ENCODE results near the gene HOXB7. TPM values are rescaled to one million over a fixed set of nuclear protein-coding genes. Genes with fewer than 3 reads are reported as not detected.

HOXB7 gene
- polyA plus RNA-seq, 3 donors = not detected

DNA sequence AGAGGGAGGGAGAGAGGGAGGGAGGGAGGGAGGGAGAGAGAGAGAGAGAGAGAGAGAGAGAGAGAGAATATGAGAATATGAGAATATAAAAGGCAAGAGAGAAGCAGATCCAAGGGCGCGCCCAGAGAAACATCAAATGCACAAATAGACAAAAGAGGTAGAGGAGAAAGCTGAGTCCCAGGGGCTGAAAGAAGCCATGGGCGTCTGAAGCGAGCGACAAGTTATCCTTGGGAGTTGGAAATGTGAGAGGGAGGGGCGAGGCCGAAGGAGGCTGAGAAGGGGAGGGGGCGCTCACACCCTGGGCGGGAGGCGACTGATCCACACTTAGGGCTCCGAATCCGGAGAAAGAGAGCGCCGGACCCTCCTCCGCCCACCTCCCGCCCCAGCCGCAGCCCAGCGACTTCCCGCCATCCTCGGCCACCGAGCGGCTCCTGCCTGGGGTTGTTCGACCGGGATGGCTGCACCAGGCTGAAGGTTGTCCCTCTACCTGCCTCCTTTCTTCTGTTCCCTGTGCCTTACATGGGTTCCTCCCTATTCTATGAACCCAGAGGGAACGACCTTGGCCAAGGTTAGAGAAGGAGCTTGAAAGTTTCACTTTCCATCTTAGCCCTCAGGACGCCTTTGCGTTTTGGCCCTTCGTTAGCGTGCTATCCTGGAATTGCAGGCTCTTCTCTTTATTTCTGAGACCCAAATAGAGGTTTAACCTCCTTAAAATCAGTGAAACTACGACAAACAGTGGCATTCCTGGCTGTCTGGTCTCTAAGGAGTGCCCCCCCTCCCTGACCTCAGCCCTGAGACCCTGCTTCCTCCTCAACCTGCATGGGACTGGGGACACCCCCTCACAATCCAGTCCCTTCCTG, 36.5 kb upstream of the HOXB7 start:
- TF ChIP-seq, protein P1, sequence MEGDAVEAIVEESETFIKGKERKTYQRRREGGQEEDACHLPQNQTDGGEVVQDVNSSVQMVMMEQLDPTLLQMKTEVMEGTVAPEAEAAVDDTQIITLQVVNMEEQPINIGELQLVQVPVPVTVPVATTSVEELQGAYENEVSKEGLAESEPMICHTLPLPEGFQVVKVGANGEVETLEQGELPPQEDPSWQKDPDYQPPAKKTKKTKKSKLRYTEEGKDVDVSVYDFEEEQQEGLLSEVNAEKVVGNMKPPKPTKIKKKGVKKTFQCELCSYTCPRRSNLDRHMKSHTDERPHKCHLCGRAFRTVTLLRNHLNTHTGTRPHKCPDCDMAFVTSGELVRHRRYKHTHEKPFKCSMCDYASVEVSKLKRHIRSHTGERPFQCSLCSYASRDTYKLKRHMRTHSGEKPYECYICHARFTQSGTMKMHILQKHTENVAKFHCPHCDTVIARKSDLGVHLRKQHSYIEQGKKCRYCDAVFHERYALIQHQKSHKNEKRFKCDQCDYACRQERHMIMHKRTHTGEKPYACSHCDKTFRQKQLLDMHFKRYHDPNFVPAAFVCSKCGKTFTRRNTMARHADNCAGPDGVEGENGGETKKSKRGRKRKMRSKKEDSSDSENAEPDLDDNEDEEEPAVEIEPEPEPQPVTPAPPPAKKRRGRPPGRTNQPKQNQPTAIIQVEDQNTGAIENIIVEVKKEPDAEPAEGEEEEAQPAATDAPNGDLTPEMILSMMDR (IDR thresholded peaks at IDR 0.05) = no peak
- Histone ChIP-seq H3K4me2 (replicated peaks; ENCODE audit: extremely low read depth, low read length, poor library complexity, severe bottlenecking) (peak overlapping the region; percentile 85), H3K4me1 (ENCODE audit: control insufficient read depth in 1 of 2, insufficient read depth in 2 of 2, low read length in 2 of 2) (peaks cover 7 to 18% of the 10 kb centered on the region in 2 donors), H4K20me1 (ENCODE audit: insufficient read depth, low read length) (no peaks in the 10 kb centered on the region), H3K9ac (ENCODE audit: insufficient read depth, low read length, poor library complexity, severe bottlenecking) (peak overlapping the region; percentile 33), H3K36me3 (replicated peaks in 1 of 2; ENCODE audit: control insufficient read depth in 1 of 2, insufficient read depth in 2 of 2, low read length in 2 of 2) (no peaks in the 10 kb centered on the region), H3K27ac (ENCODE audit: low read depth in 1 of 2, low read length in 2 of 2) (no peak overlapping the region), H2AFZ (ENCODE audit: insufficient read depth, low read depth, low read length, poor library complexity, severe bottlenecking) (peak overlapping the region; percentile 70), H3K79me2 (ENCODE audit: insufficient read depth, low read length) (no peaks in the 10 kb centered on the region), H3K9me3 (replicated peaks in 1 of 2; ENCODE audit: control insufficient read depth in 1 of 2, insufficient read depth in 1 of 2, low read length in 2 of 2) (peaks cover 0 to 20% of the 10 kb centered on the region in 2 donors), H3K4me3 (replicated peaks in 1 of 3; ENCODE audit: low read depth in 2 of 3, low read length in 3 of 3) (peak overlapping the region; percentile 17 to 72 (median 55)), H3K27me3 (ENCODE audit: control insufficient read depth in 2 of 2, insufficient read depth in 2 of 2, low read length in 2 of 2) (peaks cover 61 to 77% of the 10 kb centered on the region in 2 donors)
- peaks cover 14% of the 10 kb centered on the region for H3K4me1 Mint-ChIP-seq
- DNase-seq = no peak
- peak overlapping the region; percentile 75 to 93 for H3K4me3 Mint-ChIP-seq
- peaks cover 0 to 2% of the 10 kb centered on the region in 2 donors for H3K36me3 Mint-ChIP-seq
- H3K27me3 Mint-ChIP-seq (ENCODE audit: low read depth in 3 of 3) = peaks cover 70 to 92% (median 89%) of the 10 kb centered on the region in 3 donors
- no peak overlapping the region for H3K27ac Mint-ChIP-seq
- WGBS (ENCODE audit: insufficient coverage) = 0% methylated on average over 25 of the region's 30 CpGs
- intact Hi-C loops (cut with micrococcal nuclease) = no loop called here
- H3K9me3 Mint-ChIP-seq = peaks cover 0 to 18% (median 2%) of the 10 kb centered on the region in 7 donors

DNA sequence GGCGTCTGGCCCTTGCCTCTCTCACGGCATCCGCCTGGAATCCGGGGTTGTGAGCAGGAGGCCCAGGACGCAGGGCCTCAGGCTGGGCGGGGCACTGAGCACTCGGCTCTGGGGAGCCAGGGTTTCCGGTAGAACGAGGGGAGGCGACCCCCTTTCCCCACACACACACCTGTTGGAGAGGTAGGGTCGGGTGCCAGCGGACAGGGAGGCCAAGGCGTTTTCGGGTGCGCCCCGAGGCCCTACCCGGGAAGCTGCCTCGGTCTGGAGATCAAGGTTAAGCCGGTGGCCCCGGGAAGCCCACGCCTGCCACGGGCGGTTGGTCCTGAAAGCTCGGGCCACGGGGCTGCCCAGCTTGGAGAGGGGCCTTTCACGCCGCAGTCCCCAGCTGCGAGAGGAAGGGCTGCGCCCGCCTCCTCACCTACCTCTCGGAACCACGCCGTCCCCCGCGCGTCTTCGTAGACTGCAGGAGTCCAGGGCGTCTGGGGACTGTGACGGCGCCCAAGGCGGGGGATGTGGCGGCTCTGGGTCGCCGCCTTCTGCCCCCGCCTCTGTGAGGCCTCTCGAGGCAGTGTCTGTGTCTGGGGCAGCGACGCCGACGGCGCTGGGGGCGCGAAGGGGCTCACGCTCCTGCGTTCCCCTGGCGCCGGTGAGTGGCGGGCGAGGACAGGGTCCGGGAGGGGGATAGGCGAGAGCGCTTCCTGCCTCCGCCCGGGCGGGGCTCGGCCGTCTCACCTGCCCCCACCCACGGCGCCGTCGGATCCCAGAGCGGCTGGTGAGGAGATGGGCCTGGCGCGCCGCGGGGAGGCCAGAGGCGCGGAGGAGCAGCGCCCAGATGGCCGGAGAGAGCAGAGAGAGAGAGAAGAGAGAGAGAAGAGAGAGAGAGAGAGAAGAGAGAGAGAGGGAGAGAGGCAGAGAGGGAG, 35.6 kb upstream of the HOXB7 start:
- H3K9ac ChIP-seq (ENCODE audit: insufficient read depth, low read length, poor library complexity, severe bottlenecking) = no peak overlapping the region
- H3K27ac Mint-ChIP-seq = no peak overlapping the region
- peak overlapping the region; percentile 85 for H3K4me2 ChIP-seq (replicated peaks; ENCODE audit: extremely low read depth, low read length, poor library complexity, severe bottlenecking)

More for the DNA sequence above, 35.6 kb upstream of the HOXB7 start:
- Histone ChIP-seq H3K36me3 (replicated peaks in 1 of 2; ENCODE audit: control insufficient read depth in 1 of 2, insufficient read depth in 2 of 2, low read length in 2 of 2) (no peaks in the 10 kb centered on the region), H3K4me3 (replicated peaks in 1 of 3; ENCODE audit: low read depth in 2 of 3, low read length in 3 of 3) (peak overlapping the region in 1 of 3 experiments; percentile 72), H3K79me2 (ENCODE audit: insufficient read depth, low read length) (no peaks in the 10 kb centered on the region), H3K27ac (ENCODE audit: low read depth in 1 of 2, low read length in 2 of 2) (no peak overlapping the region), H3K4me1 (ENCODE audit: control insufficient read depth in 1 of 2, insufficient read depth in 2 of 2, low read length in 2 of 2) (peaks cover 7 to 18% of the 10 kb centered on the region in 2 donors), H3K9me3 (replicated peaks in 1 of 2; ENCODE audit: control insufficient read depth in 1 of 2, insufficient read depth in 1 of 2, low read length in 2 of 2) (peaks cover 0 to 20% of the 10 kb centered on the region in 2 donors), H2AFZ (ENCODE audit: insufficient read depth, low read depth, low read length, poor library complexity, severe bottlenecking) (peak overlapping the region; percentile 70), H3K27me3 (ENCODE audit: control insufficient read depth in 2 of 2, insufficient read depth in 2 of 2, low read length in 2 of 2) (peaks cover 67 to 84% of the 10 kb centered on the region in 2 donors), H4K20me1 (ENCODE audit: insufficient read depth, low read length) (no peaks in the 10 kb centered on the region)
- peaks cover 17% of the 10 kb centered on the region for H3K4me1 Mint-ChIP-seq
- peak overlapping the region; percentile 75 to 93 for H3K4me3 Mint-ChIP-seq
- peaks cover 0 to 4% of the 10 kb centered on the region in 2 donors for H3K36me3 Mint-ChIP-seq
- no peak for DNase-seq
- intact Hi-C loops (cut with micrococcal nuclease) = no loop called here
- WGBS (ENCODE audit: insufficient coverage) = 9% methylated on average over 71 of the region's 80 CpGs
- H3K9me3 Mint-ChIP-seq = peaks cover 0 to 26% (median 3%) of the 10 kb centered on the region in 7 donors
- TF ChIP-seq, protein P1 (IDR thresholded peaks at IDR 0.05) = no peak
- H3K27me3 Mint-ChIP-seq (ENCODE audit: low read depth in 3 of 3) = peaks cover 79 to 96% (median 92%) of the 10 kb centered on the region in 3 donors

Data from CD14-positive monocyte (primary cell).